HCT116 (cell line): Measurements from ENCODE around the gene BAIAP2. TPM values are rescaled to one million over a fixed set of nuclear protein-coding genes. Genes with fewer than 3 reads are reported as not detected.

Source experiments
- ATAC-seq: fragments of 200-7000 bp; cut with Tn5 transposase; 2 replicates; pipeline ENCODE4 v1.9.1; 2020; ENCODE audit warnings: mild to moderate bottlenecking, moderate library complexity
- BruUV-seq: library from RNA; stranded (reverse); fragments of 400-500 nt; replicated peaks from 2 replicates; lab custom pipeline; 2021; lab: Mats Ljungman, UMichigan
- CTCF ChIA-PET: fragments of 300-600 bp; sonication (Branson Sonifier 250); formaldehyde crosslinking; loops from one replicate; lab custom pipeline; 2021; ENCODE audit warnings: antibody characterized with exemption; lab: Charles Lee
- POLR2A ChIA-PET: fragments of 300-600, 350-600 bp; sonication (Branson Sonifier 250); formaldehyde crosslinking; loops from one replicate; lab custom pipeline; 2021; ENCODE audit warnings: antibody characterized with exemption; lab: Charles Lee
- RAD21 ChIA-PET, 2 experiments: fragments of 300-600 bp; sonication (Branson Sonifier 250); formaldehyde crosslinking; loops; one replicate each; lab custom pipeline; 2023; ENCODE audit warnings: low total read pairs in 2 of 2; ENCODE audit not compliant: uncharacterized antibody in 2 of 2, unreplicated experiment in 2 of 2, low non-redundant PET in 1 of 2; lab: Charles Lee
- DNase-seq: peaks from one replicate; pipeline ENCODE4 v3.0.0-alpha.2; 2010; ENCODE audit warnings: low read depth, low spot score
- H2AFZ ChIP-seq: fragments of 200-600 bp; shearing (Covaris generic), sonication (generic); 2 replicates; pipeline ENCODE4 v1.6.1; 2017; ENCODE audit warnings: low read depth, mixed run types, mixed read lengths, antibody characterized with exemption, low read length; ENCODE audit not compliant: poor library complexity, severe bottlenecking
- H3K27ac ChIP-seq: 2 replicates; pipeline ENCODE4 v1.5.1; 2012; ENCODE audit warnings: low read depth, low read length
- H3K27me3 ChIP-seq: fragments of 200-600 bp; sonication (generic); 2 replicates; pipeline ENCODE4 v1.6.1; 2016; ENCODE audit warnings: mixed run types, low read length, mixed read lengths; ENCODE audit not compliant: insufficient read depth
- H3K36me3 ChIP-seq, 2 experiments: fragments of 200-500 bp in 1 of 2; fragments of 200-600 bp in 1 of 2; sonication (Bioruptor generic) in 1 of 2; sonication (generic) in 1 of 2; 2 replicates each; pipeline versions ENCODE4 v1.5.1 to v1.6.1; 2014 to 2016; ENCODE audit warnings: low read length in 2 of 2, inconsistent platforms in 1 of 2, mixed read lengths in 1 of 2, mixed run types in 1 of 2; ENCODE audit not compliant: insufficient read depth in 2 of 2, control insufficient read depth in 1 of 2
- H3K4me1 ChIP-seq, 2 experiments: fragments of 200-600 bp in 1 of 2; sonication (generic) in 1 of 2; 2 replicates each; pipeline versions ENCODE4 v1.5.1 to v1.6.1; 2012 to 2017; ENCODE audit warnings: low read length in 2 of 2, inconsistent platforms in 1 of 2, mild to moderate bottlenecking in 1 of 2, mixed read lengths in 1 of 2, mixed run types in 1 of 2, moderate library complexity in 1 of 2; ENCODE audit not compliant: insufficient read depth in 2 of 2, control insufficient read depth in 1 of 2
- H3K4me2 ChIP-seq: fragments of 200-600 bp; sonication (generic); 2 replicates; pipeline ENCODE4 v1.6.1; 2017; ENCODE audit warnings: mixed run types, low read length, mixed read lengths
- H3K4me3 ChIP-seq, 2 experiments: fragments of 200-600 bp in 1 of 2; sonication (generic) in 1 of 2; replicated peaks in 1 of 2; 2 replicates each; pipeline ENCODE4 v1.5.1; 2011 to 2016; ENCODE audit warnings: low read length in 2 of 2, control low read depth in 1 of 2, low read depth in 1 of 2, mild to moderate bottlenecking in 1 of 2, mixed read lengths in 1 of 2, mixed run types in 1 of 2
- H3K79me2 ChIP-seq: fragments of 200-600 bp; sonication (generic); 2 replicates; pipeline ENCODE4 v1.6.1; 2017; ENCODE audit warnings: mild to moderate bottlenecking, mixed run types, low read length, moderate library complexity, mixed read lengths; ENCODE audit not compliant: insufficient read depth
- H3K9ac ChIP-seq: fragments of 200-600 bp; sonication (generic); 2 replicates; pipeline ENCODE4 v1.6.1; 2016; ENCODE audit warnings: low read length, mixed read lengths
- H3K9me2 ChIP-seq: fragments of 200-600 bp; sonication (generic), shearing (Covaris generic); 2 replicates; pipeline ENCODE4 v1.6.1; 2017; ENCODE audit warnings: mixed run types, mild to moderate bottlenecking, moderate library complexity; ENCODE audit not compliant: insufficient read depth
- H3K9me3 ChIP-seq, 2 experiments: fragments of 200-500 bp in 1 of 2; fragments of 200-600 bp in 1 of 2; sonication (Bioruptor generic) in 1 of 2; sonication (generic) in 1 of 2; 2 replicates each; pipeline ENCODE4 v1.6.1; 2014 to 2017; ENCODE audit warnings: low read length in 2 of 2, mixed read lengths in 2 of 2, inconsistent platforms in 1 of 2, low read depth in 1 of 2, mild to moderate bottlenecking in 1 of 2, mixed run types in 1 of 2, moderate library complexity in 1 of 2; ENCODE audit not compliant: control insufficient read depth in 1 of 2, insufficient read depth in 1 of 2
- H4K20me1 ChIP-seq: fragments of 200-600 bp; sonication (generic), shearing (Covaris generic); 2 replicates; pipeline ENCODE4 v1.6.1; 2017; ENCODE audit warnings: mixed run types, mild to moderate bottlenecking, moderate library complexity; ENCODE audit not compliant: insufficient read depth
- ATF3 ChIP-seq: IDR thresholded peaks from 2 replicates; pipeline ENCODE4 v1.6.1; 2012
- CTCF ChIP-seq, 3 experiments: fragments of 200-600 bp in 1 of 3; sonication (generic) in 1 of 3; IDR thresholded peaks in 2 of 3; conservative IDR thresholded peaks in 1 of 3; 2 replicates each; pipeline ENCODE4 v1.5.1; 2012 to 2017; ENCODE audit warnings: low read depth in 2 of 3, low read length in 2 of 3, antibody characterized with exemption in 1 of 3, borderline replicate concordance in 1 of 3, control low read depth in 1 of 3, mild to moderate bottlenecking in 1 of 3, mixed read lengths in 1 of 3, mixed run types in 1 of 3, moderate library complexity in 1 of 3; ENCODE audit not compliant: insufficient read depth in 1 of 3
- EZH2 ChIP-seq: fragments of 200-600 bp; sonication (generic); IDR thresholded peaks from 2 replicates; pipeline ENCODE4 v1.6.1; 2017; ENCODE audit warnings: antibody characterized with exemption, mixed run types
- JUND ChIP-seq: IDR thresholded peaks from 2 replicates; pipeline ENCODE4 v1.6.1; 2012
- POLR2A ChIP-seq: IDR thresholded peaks from 2 replicates; pipeline ENCODE4 v1.7.0; 2011; ENCODE audit warnings: borderline replicate concordance; ENCODE audit not compliant: insufficient read depth, insufficient read length; ENCODE audit errors: extremely low read depth
- POLR2AphosphoS5 ChIP-seq: IDR thresholded peaks from 2 replicates; pipeline ENCODE4 v1.6.1; 2011; ENCODE audit warnings: mild to moderate bottlenecking, low read depth, low read length, moderate library complexity
- REST ChIP-seq: IDR thresholded peaks from 2 replicates; pipeline ENCODE4 v1.6.1; 2012; ENCODE audit warnings: low read depth
- SP1 ChIP-seq: IDR thresholded peaks from 2 replicates; pipeline ENCODE4 v1.6.1; 2012; ENCODE audit warnings: low read depth
- ZNF274 ChIP-seq: fragments of 200-500 bp; sonication (Bioruptor generic); IDR thresholded peaks from 2 replicates; pipeline ENCODE4 v1.6.1; 2014; ENCODE audit warnings: mild to moderate bottlenecking, low read depth, low read length, inconsistent platforms
- intact Hi-C: fragments of 100-400 bp; cut with micrococcal nuclease; formaldehyde crosslinking; loops from 2 replicates; pipeline ENCODE4 v1.10.0; 2022
- total RNA-seq: library from RNA; stranded (reverse); gene quantifications from one replicate; pipeline ENCODE4 v1.2.1, GENCODE V29; 2021; ENCODE audit not compliant: unreplicated experiment

Gene BAIAP2
- total RNA-seq, 1 experiment from 2014 or later: 105 TPM

GRCh38 chr17:81012574-81013447 lies 22.1 kb upstream of the BAIAP2 start:
- no peak overlapping the region for H3K4me3 ChIP-seq
- peaks cover 0 to 8% of the 10 kb centered on the region in 2 experiments; a peak in 2 of 4 replicates for H3K9me3 ChIP-seq
- no peak overlapping the region for H3K4me2 ChIP-seq
- H2AFZ ChIP-seq: no peak overlapping the region
- ChIA-PET POLR2A (interaction anchor here (0.7 kb wide), 2 partner anchors 8 to 85 kb away, joined by 3 read pairs; no protein-coding TSS in a partner anchor), RAD21 (no interaction called here), CTCF (interaction anchor here (1.9 kb wide), 1 partner anchor 11 kb away, joined by 7 read pairs; no protein-coding TSS in a partner anchor)
- no peaks in the 10 kb centered on the region for H3K79me2 ChIP-seq
- H3K36me3 ChIP-seq: no peaks in the 10 kb centered on the region
- H3K9ac ChIP-seq: no peak overlapping the region
- ATAC-seq (no peak), DNase-seq (no peak)
- H3K27me3 ChIP-seq: no peaks in the 10 kb centered on the region
- H4K20me1 ChIP-seq: no peaks in the 10 kb centered on the region
- TF ChIP-seq POLR2AphosphoS5 (no peak), SP1 (no peak), EZH2 (no peak), ZNF274 (no peak), REST (no peak), POLR2A (no peak), CTCF (IDR thresholded peaks at IDR 0.05 in 2 of 3, conservative IDR thresholded peaks at IDR 0.05 in 1 of 3; ENCODE audit: borderline replicate concordance in 1 of 3, insufficient read depth in 1 of 3, low read depth in 2 of 3, low read length in 2 of 3) (no peak), ATF3 (no peak), JUND (no peak)
- H3K4me1 ChIP-seq: no peaks in the 10 kb centered on the region
- no peaks in the 10 kb centered on the region for H3K9me2 ChIP-seq
- BruUV-seq: no TSS peak
- intact Hi-C loops: no loop called here
- H3K27ac ChIP-seq: no peak overlapping the region
